Natural killer cell (primary cell): ENCODE measurements around the gene CLNK. TPM values are rescaled to one million over a fixed set of nuclear protein-coding genes. Genes with fewer than 3 reads are reported as not detected.

Experiments
- ATAC-seq, 3 donors: fragments of 150-1000 bp in 2 of 3; fragments of 200-7000 bp in 1 of 3; cut with Tn5 transposase; 1 replicate in 1 of 3; 2 replicates in 2 of 3; pipeline ENCODE4 v1.10.0; 2021; ENCODE audit warnings: mild to moderate bottlenecking in 2 of 3, moderate library complexity in 2 of 3
- DNase-seq, 2 donors: peaks; one replicate each; pipeline versions ENCODE4 v3.0.0 to v3.0.0-alpha.2; 2013 to 2021; ENCODE audit warnings: mixed read lengths in 1 of 2
- H3K27ac ChIP-seq: one replicate; pipeline ENCODE4 v1.5.1; 2013; ENCODE audit warnings: mild to moderate bottlenecking, low read length
- H3K27me3 ChIP-seq: one replicate; pipeline ENCODE4 v1.6.1; 2013; ENCODE audit warnings: low read length; ENCODE audit not compliant: control insufficient read depth, insufficient read depth
- H3K36me3 ChIP-seq: one replicate; pipeline ENCODE4 v1.6.1; 2013; ENCODE audit warnings: low read length; ENCODE audit not compliant: control insufficient read depth, insufficient read depth
- H3K4me1 ChIP-seq: one replicate; pipeline ENCODE4 v1.6.1; 2013; ENCODE audit warnings: low read length; ENCODE audit not compliant: control insufficient read depth, insufficient read depth
- H3K4me3 ChIP-seq: one replicate; pipeline ENCODE4 v1.5.1; 2013; ENCODE audit warnings: low read length
- H3K9me3 ChIP-seq: one replicate; pipeline ENCODE4 v1.6.1; 2013; ENCODE audit warnings: low read length; ENCODE audit not compliant: control insufficient read depth, insufficient read depth
- H3K27ac Mint-ChIP-seq, 2 donors: one replicate each; pipeline ENCODE4 v1.8.0; 2022; ENCODE audit warnings: mild to moderate bottlenecking in 2 of 2, mixed read lengths in 2 of 2, moderate library complexity in 1 of 2
- H3K27me3 Mint-ChIP-seq, 2 donors: one replicate each; pipeline ENCODE4 v1.8.0; 2022; ENCODE audit warnings: low read depth in 2 of 2, mixed read lengths in 2 of 2
- H3K36me3 Mint-ChIP-seq: one replicate; pipeline ENCODE4 v1.8.0; 2022; ENCODE audit warnings: mixed read lengths
- H3K4me1 Mint-ChIP-seq, 2 donors: one replicate each; pipeline ENCODE4 v1.8.0; 2022; ENCODE audit warnings: mixed read lengths in 2 of 2
- H3K4me3 Mint-ChIP-seq: one replicate; pipeline ENCODE4 v1.8.0; 2022; ENCODE audit warnings: mild to moderate bottlenecking, moderate library complexity, mixed read lengths
- H3K9me3 Mint-ChIP-seq, 2 donors: one replicate each; pipeline ENCODE4 v1.8.0; 2022; ENCODE audit warnings: mixed read lengths in 2 of 2
- WGBS: methylation state at CpG from one replicate; pipeline ENCODE4 v1.1.7; 2013; ENCODE audit warnings: missing lambda C conversion rate; ENCODE audit not compliant: insufficient coverage; 5-methylcytosine and 5-hydroxymethylcytosine counted together
- intact Hi-C: fragments of 100-400 bp; cut with micrococcal nuclease; formaldehyde crosslinking; loops from one replicate; pipeline ENCODE4 v1.14.2; 2022
- total RNA-seq, 4 donors: library from RNA; stranded (reverse); fragments of 120-200 nt in 1 of 4; gene quantifications; one replicate each; pipeline versions ENCODE4 v1.2.3 to v1.2.4, GENCODE V29; 2013 to 2022
- TF ChIP-seq, protein P1 (sequence below): fragments of 200-600 bp; IDR thresholded peaks from one replicate; pipeline ENCODE4 v1.8.0; 2022; ENCODE audit warnings: antibody characterized with exemption

CLNK gene
- total RNA-seq, 3 donors from 2014 or later (not counting 1 experiment from before 2014, with no cell fraction given) = 1.00 to 1.1 (median 1.0) TPM

DNA sequence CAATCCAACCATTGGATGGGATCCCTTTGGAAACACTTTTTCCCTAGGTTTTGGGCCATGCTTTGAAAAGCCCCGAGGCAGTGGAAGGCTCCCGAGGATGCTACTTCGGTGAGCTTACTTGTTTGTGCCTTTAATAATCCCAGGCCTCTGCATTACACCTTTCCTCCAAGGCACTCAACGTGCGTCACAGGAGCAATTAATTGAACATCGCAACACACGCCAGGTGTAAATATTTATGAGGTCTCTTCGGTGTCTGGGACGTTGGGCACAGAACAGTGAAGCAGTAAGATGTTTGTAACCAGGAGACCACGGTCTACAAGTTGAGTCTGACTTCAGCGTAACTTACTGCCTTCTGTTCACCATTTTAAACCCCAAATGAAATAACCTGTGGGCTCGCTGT is 97.3 kb downstream of the CLNK start:
- Histone ChIP-seq H3K4me1 (peaks cover 33% of the 10 kb centered on the region), H3K27ac (peak overlapping the region; percentile 44), H3K36me3 (no peaks in the 10 kb centered on the region), H3K27me3 (no peaks in the 10 kb centered on the region), H3K9me3 (no peaks in the 10 kb centered on the region), H3K4me3 (no peak overlapping the region)
- H3K27me3 Mint-ChIP-seq = peaks cover 0 to 6% of the 10 kb centered on the region in 2 donors
- peak overlapping the region; percentile 75 for H3K4me3 Mint-ChIP-seq
- TF ChIP-seq, protein P1, sequence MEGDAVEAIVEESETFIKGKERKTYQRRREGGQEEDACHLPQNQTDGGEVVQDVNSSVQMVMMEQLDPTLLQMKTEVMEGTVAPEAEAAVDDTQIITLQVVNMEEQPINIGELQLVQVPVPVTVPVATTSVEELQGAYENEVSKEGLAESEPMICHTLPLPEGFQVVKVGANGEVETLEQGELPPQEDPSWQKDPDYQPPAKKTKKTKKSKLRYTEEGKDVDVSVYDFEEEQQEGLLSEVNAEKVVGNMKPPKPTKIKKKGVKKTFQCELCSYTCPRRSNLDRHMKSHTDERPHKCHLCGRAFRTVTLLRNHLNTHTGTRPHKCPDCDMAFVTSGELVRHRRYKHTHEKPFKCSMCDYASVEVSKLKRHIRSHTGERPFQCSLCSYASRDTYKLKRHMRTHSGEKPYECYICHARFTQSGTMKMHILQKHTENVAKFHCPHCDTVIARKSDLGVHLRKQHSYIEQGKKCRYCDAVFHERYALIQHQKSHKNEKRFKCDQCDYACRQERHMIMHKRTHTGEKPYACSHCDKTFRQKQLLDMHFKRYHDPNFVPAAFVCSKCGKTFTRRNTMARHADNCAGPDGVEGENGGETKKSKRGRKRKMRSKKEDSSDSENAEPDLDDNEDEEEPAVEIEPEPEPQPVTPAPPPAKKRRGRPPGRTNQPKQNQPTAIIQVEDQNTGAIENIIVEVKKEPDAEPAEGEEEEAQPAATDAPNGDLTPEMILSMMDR = no peak
- ATAC-seq = no peak
- H3K9me3 Mint-ChIP-seq = no peaks in the 10 kb centered on the region
- H3K27ac Mint-ChIP-seq = peak overlapping the region; percentile 79 to 88
- no peaks in the 10 kb centered on the region for H3K36me3 Mint-ChIP-seq
- no peak for DNase-seq
- intact Hi-C loops = no loop called here
- WGBS = 66% methylated on average over 10 of the region's 12 CpGs
- peaks cover 53 to 57% of the 10 kb centered on the region in 2 donors for H3K4me1 Mint-ChIP-seq

DNA sequence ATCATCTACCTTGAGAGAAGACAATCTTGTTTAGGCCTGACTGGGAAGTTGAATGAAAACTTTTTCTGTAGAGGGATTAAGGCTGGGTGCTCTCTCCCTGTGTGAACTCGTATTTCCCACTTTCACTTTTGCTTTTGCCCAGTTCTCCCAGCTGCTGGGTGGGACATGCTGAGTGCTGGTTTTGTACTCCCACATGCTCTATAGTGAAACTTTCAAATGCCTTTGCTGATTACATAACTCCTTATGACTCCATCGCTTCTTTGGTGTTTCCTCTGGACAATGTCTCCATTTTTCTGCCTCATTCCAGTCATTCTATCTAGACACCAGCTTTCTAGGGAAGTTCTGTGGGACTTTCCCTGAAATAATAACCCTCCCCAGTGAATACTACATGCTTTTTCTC is 100.5 kb downstream of the CLNK start:
- 10% methylated on average over 2 of the region's 2 CpGs for WGBS
- TF ChIP-seq, protein P1 = no peak

DNA sequence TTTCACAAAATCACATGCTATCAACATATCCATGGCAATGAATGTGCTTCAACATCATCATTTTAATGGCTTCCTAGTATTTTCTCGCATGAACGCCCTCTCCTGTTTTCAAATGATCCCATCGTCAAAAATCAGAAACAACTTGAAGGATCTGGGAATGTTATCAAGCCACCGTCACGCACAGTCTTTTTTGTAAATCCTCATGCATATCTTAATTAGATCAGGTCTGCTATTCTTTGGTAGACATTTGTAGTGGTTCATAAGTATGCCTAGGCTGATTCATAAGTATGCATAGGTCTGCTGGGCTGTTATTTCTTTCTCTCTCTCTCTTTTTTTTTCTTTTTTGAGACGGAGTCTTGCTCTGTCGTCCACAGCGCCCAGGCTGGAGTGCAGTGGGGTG is 101.6 kb downstream of the CLNK start:
- TF ChIP-seq, protein P1 = no peak
- Mint-ChIP-seq H3K36me3 (no peaks in the 10 kb centered on the region), H3K4me1 (peaks cover 25 to 29% of the 10 kb centered on the region in 2 donors), H3K27me3 (no peaks in the 10 kb centered on the region), H3K4me3 (no peak overlapping the region), H3K27ac (peak overlapping the region in 1 of 2 donors; percentile 19), H3K9me3 (no peaks in the 10 kb centered on the region)
- intact Hi-C loops = loop anchor here (1.0 to 5.0 kb wide), 2 partner anchors 841 to 1139 kb away; no protein-coding TSS in a partner anchor
- H3K36me3 ChIP-seq = no peaks in the 10 kb centered on the region
- no peak overlapping the region for H3K27ac ChIP-seq
- peaks cover 11% of the 10 kb centered on the region for H3K4me1 ChIP-seq
- ATAC-seq (no peak), DNase-seq (no peak)
- H3K4me3 ChIP-seq = no peak overlapping the region
- WGBS = 93% methylated on average over 8 of the region's 8 CpGs
- H3K27me3 ChIP-seq = no peaks in the 10 kb centered on the region
- H3K9me3 ChIP-seq = no peaks in the 10 kb centered on the region

More for the DNA sequence above, 100.5 kb downstream of the CLNK start:
- no peak overlapping the region for H3K27ac ChIP-seq
- Mint-ChIP-seq H3K27ac (peak overlapping the region in 1 of 2 donors; percentile 76), H3K9me3 (no peaks in the 10 kb centered on the region), H3K4me3 (no peak overlapping the region), H3K4me1 (peaks cover 29 to 34% of the 10 kb centered on the region in 2 donors), H3K36me3 (no peaks in the 10 kb centered on the region), H3K27me3 (no peaks in the 10 kb centered on the region)
- H3K4me3 ChIP-seq = no peak overlapping the region
- no peaks in the 10 kb centered on the region for H3K9me3 ChIP-seq
- intact Hi-C loops = loop anchor here (5.0 kb wide), 1 partner anchor 1138 kb away; no protein-coding TSS in a partner anchor
- no peak for ATAC-seq
- H3K36me3 ChIP-seq = no peaks in the 10 kb centered on the region
- H3K27me3 ChIP-seq = no peaks in the 10 kb centered on the region
- peaks cover 18% of the 10 kb centered on the region for H3K4me1 ChIP-seq
- DNase-seq = peak in 1 of 2 donors; percentile 6
